Upper lobe of right lung (tissue), 1 donor: ENCODE results near the gene FBXO8. TPM values are rescaled to one million over a fixed set of nuclear protein-coding genes. Genes with fewer than 3 reads are reported as not detected.
"Not testable (repeated sequence)": the region's sequence is repeated elsewhere in the genome, so short reads cannot be mapped to it uniquely, and the experiment has no call there.

Experiments used
- ATAC-seq: fragments of 200-7000 bp; cut with Tn5 transposase; one replicate; pipeline ENCODE4 v1.9.1; 2020; ENCODE audit warnings: mild to moderate bottlenecking, moderate library complexity
- DNase-seq: peaks from one replicate; pipeline ENCODE4 v3.0.0-alpha.2; 2020
- H3K27ac ChIP-seq: fragments of 200-600 bp; one replicate; pipeline ENCODE4 v1.8.0; 2022
- H3K27me3 ChIP-seq: fragments of 200-600 bp; one replicate; pipeline ENCODE4 v1.8.0; 2022; ENCODE audit warnings: mild to moderate bottlenecking
- H3K36me3 ChIP-seq: fragments of 200-600 bp; one replicate; pipeline ENCODE4 v1.8.0; 2022
- H3K4me1 ChIP-seq: fragments of 200-600 bp; one replicate; pipeline ENCODE4 v1.8.0; 2022
- H3K4me3 ChIP-seq: fragments of 200-600 bp; one replicate; pipeline ENCODE4 v1.8.0; 2022; ENCODE audit warnings: mild to moderate bottlenecking
- H3K9me3 ChIP-seq: fragments of 200-600 bp; one replicate; pipeline ENCODE4 v1.8.0; 2022
- intact Hi-C: fragments of 100-400 bp; cut with DNase I; formaldehyde crosslinking; loops from one replicate; pipeline ENCODE4 v1.11.0; 2022
- total RNA-seq: library from RNA; stranded (reverse); fragmentation: NEBNext Ultra II Directional; extraction: Animal tissue kit (Norgen Biotek cat#: 25700); gene quantifications from one replicate; pipeline ENCODE4 v1.2.1, GENCODE V29; 2021
- TF ChIP-seq, protein P1 (sequence below): fragments of 200-600 bp; IDR thresholded peaks from one replicate; pipeline ENCODE4 v1.8.0; 2022; ENCODE audit warnings: antibody characterized with exemption
- donor health status: DM: no; HTN: yes; CAD: no; lungs with severe emphysema.

The FBXO8 gene
- total RNA-seq, 1 donor from 2014 or later: 33.8 TPM

DNA sequence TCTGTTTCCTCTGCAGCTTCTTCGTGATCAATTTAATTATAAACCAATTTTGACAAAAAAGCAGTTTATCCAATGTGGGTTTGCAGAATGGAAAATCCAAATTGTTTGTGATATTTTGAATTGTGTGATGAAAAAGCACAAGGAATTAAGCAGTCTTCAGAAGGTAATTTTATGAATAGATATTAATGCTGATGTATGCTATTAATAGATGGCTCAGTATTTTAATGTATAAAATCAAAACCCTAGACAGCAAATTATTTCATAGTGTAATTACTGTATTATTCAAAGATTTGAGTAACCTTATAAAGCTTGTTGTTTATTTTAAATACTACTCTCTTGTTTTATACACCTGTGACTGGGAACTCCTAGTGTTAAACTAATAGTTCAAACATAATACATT is 20.2 kb upstream of the FBXO8 start:
- Histone ChIP-seq H3K36me3 (peaks cover 64% of the 10 kb centered on the region), H3K27ac (no peak overlapping the region), H3K4me3 (no peak overlapping the region), H3K4me1 (no peaks in the 10 kb centered on the region), H3K27me3 (no peaks in the 10 kb centered on the region), H3K9me3 (no peaks in the 10 kb centered on the region)
- no peak for DNase-seq
- TF ChIP-seq, protein P1, sequence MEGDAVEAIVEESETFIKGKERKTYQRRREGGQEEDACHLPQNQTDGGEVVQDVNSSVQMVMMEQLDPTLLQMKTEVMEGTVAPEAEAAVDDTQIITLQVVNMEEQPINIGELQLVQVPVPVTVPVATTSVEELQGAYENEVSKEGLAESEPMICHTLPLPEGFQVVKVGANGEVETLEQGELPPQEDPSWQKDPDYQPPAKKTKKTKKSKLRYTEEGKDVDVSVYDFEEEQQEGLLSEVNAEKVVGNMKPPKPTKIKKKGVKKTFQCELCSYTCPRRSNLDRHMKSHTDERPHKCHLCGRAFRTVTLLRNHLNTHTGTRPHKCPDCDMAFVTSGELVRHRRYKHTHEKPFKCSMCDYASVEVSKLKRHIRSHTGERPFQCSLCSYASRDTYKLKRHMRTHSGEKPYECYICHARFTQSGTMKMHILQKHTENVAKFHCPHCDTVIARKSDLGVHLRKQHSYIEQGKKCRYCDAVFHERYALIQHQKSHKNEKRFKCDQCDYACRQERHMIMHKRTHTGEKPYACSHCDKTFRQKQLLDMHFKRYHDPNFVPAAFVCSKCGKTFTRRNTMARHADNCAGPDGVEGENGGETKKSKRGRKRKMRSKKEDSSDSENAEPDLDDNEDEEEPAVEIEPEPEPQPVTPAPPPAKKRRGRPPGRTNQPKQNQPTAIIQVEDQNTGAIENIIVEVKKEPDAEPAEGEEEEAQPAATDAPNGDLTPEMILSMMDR: no peak
- no peak for ATAC-seq
- intact Hi-C loops: no loop called here

DNA sequence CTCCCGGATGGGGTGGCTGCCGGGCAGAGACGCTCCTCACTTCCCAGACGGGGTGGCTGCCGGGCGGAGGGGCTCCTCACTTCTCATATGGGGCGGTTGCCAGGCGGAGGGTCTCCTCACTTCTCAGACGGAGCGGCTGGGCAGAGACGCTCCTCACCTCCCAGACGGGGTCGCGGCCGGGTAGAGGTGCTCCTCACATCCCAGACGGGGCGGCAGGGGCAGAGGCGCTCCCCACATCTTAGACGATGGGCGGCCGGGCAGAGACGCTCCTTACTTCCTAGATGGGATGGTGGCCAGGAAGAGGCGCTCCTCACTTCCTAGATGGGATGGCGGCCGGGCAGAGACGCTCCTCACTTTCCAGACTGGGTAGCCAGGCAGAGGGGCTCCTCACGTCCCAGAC is 11.7 kb upstream of the FBXO8 start:
- H3K27me3 ChIP-seq, H3K9me3 ChIP-seq, H3K4me3 ChIP-seq, H3K27ac ChIP-seq, DNase-seq, H3K36me3 ChIP-seq, ATAC-seq, intact Hi-C loops, H3K4me1 ChIP-seq: not testable (repeated sequence)

DNA sequence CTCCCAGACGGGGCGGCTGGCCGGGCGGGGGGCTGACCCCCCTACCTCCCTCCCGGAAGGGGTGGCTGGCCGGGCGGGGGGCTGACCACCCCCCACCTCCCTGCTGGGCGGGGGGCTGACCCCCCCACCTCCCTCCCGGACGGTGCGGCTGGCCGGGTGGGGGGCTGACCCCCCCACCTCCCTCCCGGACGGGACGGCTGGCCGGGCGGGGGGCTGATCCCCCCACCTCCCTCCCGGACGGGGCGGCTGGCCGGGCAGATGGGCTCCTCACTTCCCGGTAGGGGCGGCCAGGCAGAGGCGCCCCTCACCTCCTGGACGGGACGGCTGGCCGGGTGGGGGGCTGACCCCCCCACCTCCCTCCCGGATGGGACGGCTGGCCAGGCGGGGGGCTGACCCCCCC is 11.2 kb upstream of the FBXO8 start:
- H3K27me3 ChIP-seq, H3K36me3 ChIP-seq, H3K9me3 ChIP-seq, DNase-seq, intact Hi-C loops, H3K4me3 ChIP-seq, ATAC-seq, H3K27ac ChIP-seq, H3K4me1 ChIP-seq: not testable (repeated sequence)

DNA sequence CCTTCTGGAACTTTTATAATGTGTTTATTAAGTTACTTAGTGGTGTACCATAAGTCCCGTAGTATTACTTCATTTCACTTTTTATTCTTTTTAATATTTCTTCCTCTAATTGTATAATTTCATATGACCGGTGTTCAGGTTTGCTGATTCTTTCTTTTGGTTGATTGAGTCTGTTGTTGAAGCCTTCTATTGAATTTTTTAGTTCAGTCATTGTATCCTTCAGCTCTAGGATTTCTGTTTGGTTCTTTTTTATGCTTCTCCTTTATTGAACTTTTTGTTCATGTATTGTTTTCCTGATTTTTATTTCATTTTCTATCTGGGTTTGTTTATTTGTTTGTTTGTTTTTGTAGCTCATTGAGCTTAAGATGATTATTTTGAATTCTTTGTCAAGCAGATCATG is 9.0 kb upstream of the FBXO8 start:
- intact Hi-C loops: no loop called here
- H3K4me1 ChIP-seq: no peaks in the 10 kb centered on the region
- no peaks in the 10 kb centered on the region for H3K27me3 ChIP-seq
- H3K27ac ChIP-seq: no peak overlapping the region
- no peaks in the 10 kb centered on the region for H3K9me3 ChIP-seq
- H3K36me3 ChIP-seq: no peaks in the 10 kb centered on the region
- no peak for DNase-seq
- ATAC-seq: no peak
- H3K4me3 ChIP-seq: no peak overlapping the region
- TF ChIP-seq, protein P1: no peak

DNA sequence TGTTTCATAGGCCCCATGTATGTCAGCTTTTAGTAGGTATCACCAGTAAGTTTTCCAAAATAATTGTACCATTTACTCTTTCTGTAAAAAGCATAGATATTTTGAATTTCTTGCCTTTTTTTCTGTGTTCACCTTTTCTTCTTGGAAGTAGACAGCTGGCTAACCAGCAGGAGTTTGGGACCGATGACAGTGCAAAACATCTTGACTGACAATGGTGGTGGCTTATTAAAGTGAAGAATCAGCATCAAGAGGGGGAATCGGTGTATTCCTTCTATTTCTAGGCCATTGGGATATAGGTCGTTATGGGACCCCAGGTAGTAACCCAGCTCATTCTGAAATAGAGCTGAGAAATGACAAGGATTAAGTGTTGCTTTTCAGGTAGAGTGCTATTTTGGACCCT is 3.4 kb upstream of the FBXO8 start:
- TF ChIP-seq, protein P1: no peak
- intact Hi-C loops: no loop called here

DNA sequence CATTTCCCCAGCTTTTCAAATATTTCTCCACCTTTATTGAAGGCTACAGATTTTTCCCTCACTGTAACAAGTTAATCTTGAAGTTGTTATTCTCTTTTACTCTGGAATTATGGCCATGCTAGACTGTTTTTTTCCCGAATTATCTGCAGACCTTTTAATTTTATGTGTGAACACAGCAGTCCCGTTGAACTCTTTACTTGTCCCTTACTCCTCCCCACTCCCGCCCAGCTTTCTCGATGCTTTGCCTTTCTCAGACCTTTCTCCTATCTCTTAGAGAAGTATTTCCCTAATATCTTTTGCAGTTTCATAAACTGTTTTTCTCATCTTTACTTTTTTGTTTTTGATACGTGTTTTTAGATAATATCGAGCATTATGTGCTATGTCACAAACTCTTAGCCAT is 1.0 kb upstream of the FBXO8 start:
- Histone ChIP-seq H3K4me1 (peaks cover 23% of the 10 kb centered on the region), H3K27me3 (no peaks in the 10 kb centered on the region), H3K27ac (peak overlapping the region; percentile 99), H3K4me3 (peak overlapping the region; percentile 88), H3K9me3 (no peaks in the 10 kb centered on the region), H3K36me3 (no peaks in the 10 kb centered on the region)
- no peak for ATAC-seq
- intact Hi-C loops: no loop called here
- TF ChIP-seq, protein P1: no peak
- no peak for DNase-seq

More for the DNA sequence above, 3.4 kb upstream of the FBXO8 start:
- no peaks in the 10 kb centered on the region for H3K36me3 ChIP-seq
- no peaks in the 10 kb centered on the region for H3K9me3 ChIP-seq
- H3K27me3 ChIP-seq: no peaks in the 10 kb centered on the region
- H3K27ac ChIP-seq: no peak overlapping the region
- H3K4me1 ChIP-seq: peaks cover 15% of the 10 kb centered on the region
- DNase-seq (no peak), ATAC-seq (no peak)
- no peak overlapping the region for H3K4me3 ChIP-seq

DNA sequence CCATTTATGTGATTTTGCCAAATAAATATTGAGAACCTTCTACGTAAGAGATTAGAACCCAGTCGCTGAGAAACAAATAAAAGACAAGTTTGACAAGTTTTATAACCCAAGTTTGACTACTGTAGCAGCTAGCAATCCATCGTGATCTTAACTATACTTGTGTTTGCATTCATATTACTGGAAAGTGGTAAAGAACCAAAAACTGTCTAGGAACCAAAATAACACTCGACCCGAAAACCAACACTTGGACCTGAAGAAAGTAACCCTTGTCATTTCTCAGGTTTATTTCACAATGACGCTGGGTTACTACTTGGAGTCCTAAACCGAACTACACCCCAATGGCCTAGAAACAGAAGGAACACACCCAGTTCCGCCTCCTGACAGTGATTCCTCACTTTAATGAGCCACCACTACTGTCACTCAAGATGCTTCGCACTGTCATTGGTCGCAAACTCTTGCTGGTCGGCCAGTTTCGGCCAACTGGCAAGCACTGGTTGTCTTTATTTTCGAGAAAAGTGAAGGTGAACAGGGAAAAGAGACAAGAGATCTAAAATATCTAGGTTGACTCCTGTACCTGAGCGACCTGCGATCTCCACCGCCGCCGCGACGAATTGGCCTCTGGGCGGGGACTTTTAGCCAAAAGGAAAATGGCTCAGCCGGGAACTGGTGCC is 496 bp downstream of the FBXO8 start:
- ATAC-seq (peak; percentile 99), DNase-seq (peak; percentile 84)
- TF ChIP-seq, protein P1: no peak
- Histone ChIP-seq H3K27ac (peak overlapping the region; percentile 99), H3K4me3 (peak overlapping the region; percentile 88), H3K36me3 (no peaks in the 10 kb centered on the region), H3K27me3 (no peaks in the 10 kb centered on the region), H3K9me3 (no peaks in the 10 kb centered on the region), H3K4me1 (peaks cover 23% of the 10 kb centered on the region)
- intact Hi-C loops: no loop called here
